Mucosa of rectum (tissue), 2 donors: ENCODE data around the gene WNT10A.

ENCODE experiments used
- H3K27ac ChIP-seq, 2 donors: one replicate each; pipeline ENCODE4 v1.7.0; 2013; ENCODE audit warnings: inconsistent platforms in 2 of 2, low read depth in 2 of 2, low read length in 2 of 2
- H3K27me3 ChIP-seq, 2 donors: one replicate each; pipeline ENCODE4 v1.7.0; 2013; ENCODE audit warnings: low read length in 2 of 2; ENCODE audit not compliant: control insufficient read depth in 2 of 2, insufficient read depth in 2 of 2
- H3K36me3 ChIP-seq, 2 donors: one replicate each; pipeline ENCODE4 v1.7.0; 2013; ENCODE audit warnings: low read length in 2 of 2; ENCODE audit not compliant: control insufficient read depth in 2 of 2, insufficient read depth in 2 of 2
- H3K4me1 ChIP-seq, 2 donors: one replicate each; pipeline ENCODE4 v1.7.0; 2013; ENCODE audit warnings: low read length in 2 of 2, mild to moderate bottlenecking in 1 of 2; ENCODE audit not compliant: control insufficient read depth in 2 of 2, insufficient read depth in 2 of 2
- H3K4me3 ChIP-seq, 2 donors: one replicate each; pipeline ENCODE4 v1.7.0; 2013; ENCODE audit warnings: low read length in 2 of 2
- H3K9ac ChIP-seq, 2 donors: one replicate each; pipeline ENCODE4 v1.7.0; 2013; ENCODE audit warnings: low read length in 2 of 2, low read depth in 1 of 2, mild to moderate bottlenecking in 1 of 2
- H3K9me3 ChIP-seq, 2 donors: one replicate each; pipeline ENCODE4 v1.7.0; 2013; ENCODE audit warnings: low read length in 2 of 2; ENCODE audit not compliant: control insufficient read depth in 2 of 2
- donor health status: healthy.
- donor health status: Normal muscosa, but diverticular disease.

The WNT10A gene

GRCh38 chr2:218877331-218877730, 3.3 kb upstream of the WNT10A start:
- no peak overlapping the region for H3K9ac ChIP-seq
- peaks cover 51 to 64% of the 10 kb centered on the region in 2 donors for H3K27me3 ChIP-seq
- no peaks in the 10 kb centered on the region for H3K36me3 ChIP-seq
- no peaks in the 10 kb centered on the region for H3K9me3 ChIP-seq
- H3K4me3 ChIP-seq = no peak overlapping the region
- H3K4me1 ChIP-seq = peaks cover 7% of the 10 kb centered on the region in 2 donors
- H3K27ac ChIP-seq = no peak overlapping the region

- Histone ChIP-seq H3K9me3 (no peaks in the 10 kb centered on the region), H3K27ac (no peak overlapping the region), H3K4me3 (no peak overlapping the region), H3K4me1 (peaks cover 8% of the 10 kb centered on the region in 2 donors), H3K27me3 (peaks cover 51 to 64% of the 10 kb centered on the region in 2 donors), H3K36me3 (no peaks in the 10 kb centered on the region), H3K9ac (no peak overlapping the region)
Observed at GRCh38 chr2:218877891-218878290, 2.8 kb upstream of the WNT10A start.

- Histone ChIP-seq H3K9me3 (no peaks in the 10 kb centered on the region), H3K27me3 (peaks cover 49 to 63% of the 10 kb centered on the region in 2 donors), H3K9ac (no peak overlapping the region), H3K27ac (no peak overlapping the region), H3K4me1 (peaks cover 11% of the 10 kb centered on the region in 2 donors), H3K36me3 (no peaks in the 10 kb centered on the region), H3K4me3 (no peak overlapping the region)
Observed at GRCh38 chr2:218878486-218878885, 2.2 kb upstream of the WNT10A start.

GRCh38 chr2:218878926-218879761, 1.5 kb upstream of the WNT10A start:
- Histone ChIP-seq H3K36me3 (no peaks in the 10 kb centered on the region), H3K27me3 (peaks cover 48 to 60% of the 10 kb centered on the region in 2 donors), H3K4me3 (no peak overlapping the region), H3K9me3 (no peaks in the 10 kb centered on the region), H3K9ac (no peak overlapping the region), H3K4me1 (peaks cover 11% of the 10 kb centered on the region in 2 donors), H3K27ac (peak overlapping the region in 1 of 2 donors; percentile 54)

GRCh38 chr2:218879776-218880101, 913 bp upstream of the WNT10A start:
- H3K4me3 ChIP-seq = peak overlapping the region; percentile 10 to 37
- no peaks in the 10 kb centered on the region for H3K9me3 ChIP-seq
- H3K27ac ChIP-seq = peak overlapping the region in 1 of 2 donors; percentile 54
- peaks cover 11% of the 10 kb centered on the region in 2 donors for H3K4me1 ChIP-seq
- no peak overlapping the region for H3K9ac ChIP-seq
- no peaks in the 10 kb centered on the region for H3K36me3 ChIP-seq
- H3K27me3 ChIP-seq = peaks cover 46 to 65% of the 10 kb centered on the region in 2 donors

- Histone ChIP-seq H3K4me3 (peak overlapping the region in 1 of 2 donors; percentile 31), H3K9ac (peak overlapping the region in 1 of 2 donors; percentile 2), H3K9me3 (no peaks in the 10 kb centered on the region), H3K36me3 (no peaks in the 10 kb centered on the region), H3K4me1 (peaks cover 11% of the 10 kb centered on the region in 2 donors), H3K27me3 (peaks cover 48 to 68% of the 10 kb centered on the region in 2 donors), H3K27ac (peak overlapping the region; percentile 34 to 54)
Observed at GRCh38 chr2:218880859-218881594, 375 bp downstream of the WNT10A start.

GRCh38 chr2:218881744-218882460, 1.2 kb downstream of the WNT10A start:
- Histone ChIP-seq H3K27ac (no peak overlapping the region), H3K4me1 (peaks cover 11 to 13% of the 10 kb centered on the region in 2 donors), H3K27me3 (peaks cover 45 to 61% of the 10 kb centered on the region in 2 donors), H3K9ac (no peak overlapping the region), H3K9me3 (no peaks in the 10 kb centered on the region), H3K36me3 (no peaks in the 10 kb centered on the region), H3K4me3 (peak overlapping the region in 1 of 2 donors; percentile 46)

GRCh38 chr2:218882461-218882816, 1.8 kb downstream of the WNT10A start:
- Histone ChIP-seq H3K27ac (no peak overlapping the region), H3K9ac (no peak overlapping the region), H3K4me1 (peaks cover 11 to 13% of the 10 kb centered on the region in 2 donors), H3K36me3 (no peaks in the 10 kb centered on the region), H3K4me3 (no peak overlapping the region), H3K27me3 (peaks cover 41 to 60% of the 10 kb centered on the region in 2 donors), H3K9me3 (no peaks in the 10 kb centered on the region)

- H3K27ac ChIP-seq = no peak overlapping the region
- peaks cover 41 to 57% of the 10 kb centered on the region in 2 donors for H3K27me3 ChIP-seq
- peak overlapping the region in 1 of 2 donors; percentile 44 for H3K4me3 ChIP-seq
- H3K9me3 ChIP-seq = no peaks in the 10 kb centered on the region
- H3K4me1 ChIP-seq = peaks cover 11 to 13% of the 10 kb centered on the region in 2 donors
- no peaks in the 10 kb centered on the region for H3K36me3 ChIP-seq
- no peak overlapping the region for H3K9ac ChIP-seq
Observed at GRCh38 chr2:218882866-218883366, 2.3 kb downstream of the WNT10A start.
